GM12891 (cell line): Measurements from ENCODE around the gene RCOR3.

ENCODE experiments used
- DNase-seq: peaks from one replicate; pipeline ENCODE4 v3.0.0; 2011; ENCODE audit warnings: low spot score; ENCODE audit not compliant: insufficient read length
- FAIRE-seq: peaks from 2 replicates; lab custom pipeline; 2011; peaks lifted over from hg19 to GRCh38; lab: Jason Lieb, UNC
- PAX5 ChIP-seq: IDR thresholded peaks from 2 replicates; pipeline ENCODE4 v1.6.1; 2011; ENCODE audit warnings: low read length, moderate library complexity, mild to moderate bottlenecking; ENCODE audit not compliant: insufficient read depth, severe bottlenecking
- POLR2A ChIP-seq: IDR thresholded peaks from 2 replicates; pipeline ENCODE4 v1.6.1; 2011; ENCODE audit warnings: low read depth, low read length, control low read depth
- POLR2AphosphoS5 ChIP-seq: IDR thresholded peaks from 2 replicates; pipeline ENCODE4 v1.6.1; 2011; ENCODE audit warnings: low read depth, low read length, control low read depth
- POU2F2 ChIP-seq: IDR thresholded peaks from 2 replicates; pipeline ENCODE4 v1.6.1; 2011; ENCODE audit warnings: low read depth, mild to moderate bottlenecking, control low read depth, low read length, moderate library complexity
- SPI1 ChIP-seq: IDR thresholded peaks from 2 replicates; pipeline ENCODE4 v1.6.1; 2011; ENCODE audit warnings: low read depth, low read length, control low read depth
- TAF1 ChIP-seq: IDR thresholded peaks from 2 replicates; pipeline ENCODE4 v1.6.1; 2011; ENCODE audit warnings: low read depth, low read length, control low read depth

The RCOR3 gene

DNA sequence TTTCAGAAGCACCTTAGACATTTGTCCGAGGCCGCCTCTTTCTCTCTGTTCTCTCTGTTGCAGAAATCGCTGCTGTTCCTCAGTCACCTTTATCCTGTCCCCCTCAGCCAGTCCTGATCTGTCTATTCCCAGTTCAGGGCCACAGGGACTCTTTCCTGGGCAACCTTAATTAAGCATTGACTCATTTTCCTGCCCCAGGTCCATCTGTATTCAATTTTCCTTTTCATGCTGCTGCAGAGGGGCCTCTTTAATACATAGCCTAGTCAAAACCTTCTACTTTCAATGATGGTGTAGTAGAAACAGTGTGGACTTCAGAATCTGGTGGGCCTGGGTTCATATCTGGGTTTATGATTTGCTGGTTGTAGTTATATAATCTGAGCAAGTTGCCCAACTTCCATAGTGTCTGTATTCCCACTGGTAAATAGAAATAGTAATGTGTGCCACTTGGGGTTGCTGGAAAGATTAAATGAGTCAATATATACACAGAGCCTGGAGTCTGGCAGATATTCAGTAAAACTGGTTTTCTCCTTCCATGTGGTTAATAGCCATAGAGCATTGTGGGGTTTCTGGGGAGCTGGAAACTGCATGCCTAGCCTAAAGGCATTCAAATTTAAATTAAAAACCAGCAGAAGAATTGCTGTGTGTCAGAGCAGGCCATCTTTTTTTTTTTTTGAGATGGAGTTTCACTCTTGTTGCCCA lies 72.0 kb downstream of the RCOR3 start:
- no peak for DNase-seq
- no peak for FAIRE-seq
- no peak for TF ChIP-seq TAF1
- no peak for TF ChIP-seq POLR2AphosphoS5
- TF ChIP-seq POLR2A: no peak
- no peak for TF ChIP-seq PAX5
- TF ChIP-seq POU2F2: no peak
- no peak for TF ChIP-seq SPI1

DNA sequence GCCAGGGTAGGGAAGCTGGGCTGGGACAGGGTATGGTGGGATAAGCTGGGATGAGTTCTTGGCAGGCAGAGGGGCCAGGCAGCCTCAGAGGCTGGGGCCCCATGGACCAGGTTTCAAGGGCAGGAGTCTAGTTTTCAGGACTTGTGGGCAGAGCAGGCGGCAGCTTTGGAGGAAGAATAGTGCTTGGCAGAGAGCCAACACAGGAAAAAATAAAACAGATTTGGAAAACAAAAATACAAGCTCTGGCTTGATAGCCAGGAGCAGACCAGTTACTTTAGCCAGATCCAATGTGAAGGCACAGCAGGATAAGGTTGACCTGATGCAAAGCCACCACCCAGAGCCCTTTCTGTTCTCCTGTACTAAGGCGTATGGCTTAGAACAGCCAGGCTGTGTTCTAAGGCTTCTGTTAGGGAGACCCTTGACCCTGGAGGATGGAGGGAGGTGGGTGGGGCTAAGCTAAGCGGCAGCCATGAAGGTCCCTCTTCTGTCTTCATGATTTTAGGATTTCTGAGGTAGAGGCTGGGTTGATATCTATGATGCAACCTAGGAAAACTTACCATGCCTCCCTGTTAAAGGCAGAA lies 73.0 kb downstream of the RCOR3 start:
- FAIRE-seq (no peak), DNase-seq (no peak)
- no peak for TF ChIP-seq SPI1
- no peak for TF ChIP-seq POLR2AphosphoS5
- no peak for TF ChIP-seq POU2F2
- TF ChIP-seq POLR2A: no peak
- no peak for TF ChIP-seq PAX5
- no peak for TF ChIP-seq TAF1

DNA sequence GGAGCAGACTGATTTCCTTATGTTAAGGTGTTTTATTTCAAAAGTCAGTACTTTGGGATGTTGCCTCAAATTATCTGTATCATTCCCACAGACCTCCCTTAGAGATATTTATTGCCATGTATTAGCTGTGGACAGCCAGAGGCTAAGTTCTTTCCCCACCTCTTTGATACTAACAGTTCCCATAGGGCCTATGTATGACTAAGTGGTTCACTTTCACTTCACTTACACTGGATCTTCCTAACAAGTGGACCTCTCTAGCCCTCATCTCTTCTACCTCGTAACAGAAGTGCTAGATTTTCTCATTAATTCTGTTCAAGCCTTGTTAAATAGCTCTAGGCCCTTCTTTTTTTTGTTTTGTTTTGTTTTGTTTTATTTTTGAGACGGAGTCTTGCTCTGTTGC lies 73.7 kb downstream of the RCOR3 start:
- no peak for FAIRE-seq
- TF ChIP-seq POU2F2 (no peak), TAF1 (no peak), PAX5 (no peak), POLR2AphosphoS5 (no peak), POLR2A (no peak), SPI1 (0 out of 2 replicates have a peak, but pooled peaks have one; percentile 8)
- DNase-seq: no peak

DNA sequence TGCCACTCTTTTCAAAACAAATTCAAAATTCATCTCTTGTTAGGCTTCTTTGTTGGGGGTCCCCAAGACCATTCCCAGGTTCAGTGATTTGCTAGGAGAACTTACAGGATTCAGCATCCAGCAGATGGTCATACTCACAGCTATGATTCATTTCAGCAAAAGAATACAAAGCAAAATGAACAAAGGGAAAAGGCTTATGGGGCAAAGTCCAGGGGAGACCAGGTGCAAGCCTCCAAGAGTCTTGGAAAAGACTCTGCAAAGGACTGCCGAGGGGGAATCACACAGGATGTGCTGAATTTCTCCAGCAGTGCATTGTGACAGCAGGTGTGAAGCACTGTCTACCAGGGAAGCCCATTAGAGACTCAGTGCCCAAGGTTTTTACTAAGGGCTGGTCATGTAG lies 74.7 kb downstream of the RCOR3 start:
- TF ChIP-seq POU2F2 (no peak), PAX5 (no peak), SPI1 (no peak), TAF1 (no peak), POLR2AphosphoS5 (no peak), POLR2A (no peak)
- no peak for DNase-seq
- no peak for FAIRE-seq

DNA sequence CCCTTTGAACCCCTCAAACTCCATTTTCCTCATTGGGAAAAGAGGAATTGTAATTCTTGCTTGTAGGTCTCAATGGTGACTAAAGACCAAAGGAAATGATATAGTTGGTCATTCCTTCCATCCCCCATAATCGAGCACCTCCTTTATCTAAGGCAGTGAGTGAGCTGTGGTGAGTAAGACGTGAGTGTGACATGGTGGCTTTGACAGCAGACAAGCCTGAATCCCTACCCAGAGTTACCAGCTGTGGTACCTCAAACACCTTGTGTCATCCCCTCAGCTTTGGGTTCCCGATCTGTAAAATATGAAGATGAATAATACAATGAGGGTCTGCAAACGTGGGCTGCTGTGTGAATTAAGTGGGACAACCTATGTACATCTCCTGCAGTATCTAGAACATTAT lies 75.8 kb downstream of the RCOR3 start:
- peak; percentile 74 for FAIRE-seq
- TF ChIP-seq POU2F2: no peak
- DNase-seq: no peak

DNA sequence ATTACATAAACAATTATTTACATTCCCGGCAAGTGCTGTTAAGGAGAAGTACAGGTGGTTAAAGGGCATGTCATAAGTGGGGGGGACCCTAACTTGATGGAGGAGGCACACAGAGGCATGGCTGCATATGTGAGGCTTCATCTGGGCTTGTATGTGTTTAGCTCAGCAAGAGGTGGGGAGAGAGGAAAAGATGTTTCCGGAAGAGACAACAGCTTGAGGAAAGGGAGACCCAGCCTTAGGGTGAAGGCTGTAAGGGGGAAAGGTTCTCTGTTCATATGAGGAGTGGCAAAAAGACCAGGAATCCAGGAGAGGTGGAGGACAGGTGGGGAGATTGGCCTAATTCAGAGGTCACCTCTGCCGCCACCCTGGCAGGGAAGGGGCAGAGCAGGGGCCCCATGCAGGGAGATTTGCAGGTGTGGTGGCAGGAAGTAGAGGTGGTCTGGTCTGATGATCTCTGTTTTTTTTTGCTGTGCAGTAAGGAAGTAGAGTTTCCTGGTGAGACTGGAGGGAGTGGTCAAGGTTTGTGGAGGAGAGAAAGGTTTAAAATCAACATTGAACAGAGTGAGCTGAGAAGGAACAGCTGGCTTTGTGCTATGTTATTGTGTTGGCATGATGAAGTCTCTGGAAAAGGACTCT lies 76.5 kb downstream of the RCOR3 start:
- TF ChIP-seq SPI1: peak; percentile 46; the same call in 1 of the 2 replicates
- TF ChIP-seq PAX5: no peak
- TF ChIP-seq POU2F2: no peak
- TF ChIP-seq TAF1: no peak
- TF ChIP-seq POLR2A: 0 out of 2 replicates have a peak, but pooled peaks have one; percentile 18
- TF ChIP-seq POLR2AphosphoS5: no peak
- DNase-seq (peak; percentile 33), FAIRE-seq (peak; percentile 94)

DNA sequence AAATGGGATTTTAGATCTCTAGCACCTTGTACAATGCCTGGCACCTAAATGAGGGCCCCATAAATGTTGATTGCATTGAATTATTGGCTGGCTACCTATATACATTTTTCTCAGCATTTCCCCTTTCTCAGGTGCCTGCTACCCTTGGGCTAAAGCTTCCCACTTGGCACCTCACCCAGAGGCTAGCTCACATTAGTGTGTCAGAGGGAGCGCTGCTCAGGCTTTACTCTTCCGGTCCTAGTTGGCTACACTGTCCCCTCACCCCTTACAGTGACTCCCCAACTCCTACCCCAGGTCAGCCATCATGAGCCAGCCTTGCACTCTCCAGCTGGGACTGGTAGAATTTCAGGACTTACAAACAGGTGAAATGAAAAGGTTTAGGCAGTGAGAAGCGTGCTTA lies 77.0 kb downstream of the RCOR3 start:
- TF ChIP-seq POLR2AphosphoS5 (no peak), SPI1 (no peak), POU2F2 (no peak), POLR2A (no peak), TAF1 (no peak), PAX5 (no peak)
- DNase-seq (no peak), FAIRE-seq (no peak)

DNA sequence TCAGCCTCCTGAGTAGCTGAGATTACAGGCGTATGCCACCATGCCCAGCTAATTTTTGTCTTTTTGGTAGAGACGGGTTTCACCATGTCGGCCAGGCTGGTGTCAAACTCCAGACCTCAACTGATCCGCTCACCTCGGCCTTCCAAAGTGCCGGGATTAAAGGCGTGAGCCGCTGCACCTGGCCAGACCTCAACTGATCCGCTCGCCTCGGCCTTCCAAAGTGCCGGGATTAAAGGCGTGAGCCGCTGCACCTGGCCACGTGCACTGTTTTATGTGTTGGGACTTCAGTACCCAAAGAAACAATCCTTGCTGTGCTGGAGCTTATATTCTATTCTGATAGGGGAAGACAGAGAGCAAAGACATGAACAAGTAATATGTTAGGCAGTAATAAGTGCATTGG lies 77.6 kb downstream of the RCOR3 start:
- no peak for TF ChIP-seq PAX5
- TF ChIP-seq POLR2AphosphoS5: no peak
- TF ChIP-seq POU2F2: no peak
- no peak for TF ChIP-seq TAF1
- no peak for TF ChIP-seq POLR2A
- no peak for TF ChIP-seq SPI1
- FAIRE-seq (no peak), DNase-seq (no peak)

DNA sequence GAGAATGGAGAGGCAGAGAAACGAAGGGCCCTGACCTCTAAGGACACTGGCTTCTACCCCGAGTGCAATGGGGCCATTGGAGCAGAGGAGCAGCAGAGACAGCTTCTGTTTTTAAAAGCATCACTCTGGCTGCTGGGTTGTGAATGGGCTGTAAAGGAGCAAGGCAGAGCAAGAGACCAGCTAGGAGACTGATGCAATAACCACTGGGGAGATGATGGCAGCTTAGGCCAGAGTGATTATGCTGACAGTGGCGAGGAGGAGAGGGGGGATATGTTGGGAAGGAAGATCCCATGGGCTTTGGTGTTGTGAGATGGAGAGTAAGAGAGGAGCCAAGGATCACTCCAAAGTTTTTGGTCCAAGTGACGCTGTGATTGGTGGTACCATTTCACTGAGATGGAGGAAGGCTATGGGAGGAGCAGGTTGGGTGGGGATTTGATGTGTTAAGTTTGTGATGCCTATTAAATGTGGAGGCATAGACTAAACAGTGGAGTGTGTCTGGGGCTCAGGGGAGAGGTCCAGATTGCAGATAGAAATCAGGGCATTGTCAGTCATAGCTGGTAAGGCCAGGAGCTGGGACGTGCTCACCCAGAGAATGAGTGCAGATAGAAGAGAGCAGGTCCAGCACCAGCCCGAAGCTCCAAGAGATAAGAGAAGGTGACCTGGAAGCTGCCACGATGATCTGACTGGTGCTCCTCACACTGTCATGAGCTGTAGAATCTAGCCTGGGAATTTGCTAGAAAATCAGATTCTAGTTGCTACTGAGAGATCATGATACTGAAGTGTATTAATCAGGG lies 78.5 kb downstream of the RCOR3 start:
- TF ChIP-seq POU2F2 (no peak), TAF1 (no peak), POLR2A (no peak), SPI1 (no peak), PAX5 (no peak), POLR2AphosphoS5 (no peak)
- DNase-seq (no peak), FAIRE-seq (no peak)
